ENCODE measurements around the gene B4GALT5.
"Not testable (repeated sequence)": the region's sequence is repeated elsewhere in the genome, so short reads cannot be mapped to it uniquely, and the experiment has no call there.

The B4GALT5 gene

DNA sequence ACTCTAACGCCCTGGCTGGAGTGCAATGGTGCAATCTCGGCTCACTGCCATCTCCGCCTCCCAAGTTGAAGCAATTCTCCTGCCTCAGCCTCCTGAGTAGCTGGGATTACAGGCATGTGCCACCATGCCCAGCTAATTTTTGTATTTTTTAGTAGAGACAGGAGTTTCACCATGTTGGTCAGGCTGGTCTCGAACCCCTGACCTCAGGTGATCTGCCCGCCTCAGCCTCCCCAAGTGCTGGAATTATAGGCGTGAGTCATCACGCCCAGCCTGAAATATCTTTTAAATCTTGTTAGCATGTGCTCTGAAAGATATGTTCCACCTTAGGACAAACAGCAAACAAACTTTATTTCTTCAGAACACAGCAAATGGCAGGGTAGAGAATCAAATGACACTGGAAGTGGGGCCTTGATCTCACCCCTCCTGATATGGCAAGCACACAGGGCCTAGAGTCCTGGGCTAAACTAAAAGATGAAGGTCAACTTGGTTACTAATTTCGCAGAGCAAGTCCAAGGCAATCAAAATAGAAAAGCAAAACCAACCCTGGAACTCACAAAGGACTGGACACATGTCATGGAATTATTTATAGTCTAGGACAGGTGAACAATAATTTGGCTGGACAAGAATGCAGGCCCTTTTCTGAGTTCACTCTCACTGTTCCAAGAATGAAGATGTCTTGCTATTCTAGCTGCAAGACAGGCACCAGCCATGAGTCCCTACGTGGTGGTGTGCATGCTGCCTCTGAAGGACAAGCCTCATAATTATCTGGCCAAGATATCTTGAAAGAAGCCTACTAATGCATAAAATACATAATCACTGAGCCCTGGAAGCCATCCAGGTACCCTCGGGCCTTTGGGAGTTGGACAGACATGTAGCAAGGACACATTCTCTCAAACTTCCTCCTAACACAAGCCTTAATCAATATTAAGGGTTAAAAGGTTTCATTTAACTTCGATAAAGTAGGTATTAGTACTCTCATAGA, 35.6 kb downstream of the B4GALT5 start:
- no peak for DNase-seq

- no peak for DNase-seq
Observed at GRCh38 chr20:49676581-49677291, 36.9 kb downstream of the B4GALT5 start.

DNA sequence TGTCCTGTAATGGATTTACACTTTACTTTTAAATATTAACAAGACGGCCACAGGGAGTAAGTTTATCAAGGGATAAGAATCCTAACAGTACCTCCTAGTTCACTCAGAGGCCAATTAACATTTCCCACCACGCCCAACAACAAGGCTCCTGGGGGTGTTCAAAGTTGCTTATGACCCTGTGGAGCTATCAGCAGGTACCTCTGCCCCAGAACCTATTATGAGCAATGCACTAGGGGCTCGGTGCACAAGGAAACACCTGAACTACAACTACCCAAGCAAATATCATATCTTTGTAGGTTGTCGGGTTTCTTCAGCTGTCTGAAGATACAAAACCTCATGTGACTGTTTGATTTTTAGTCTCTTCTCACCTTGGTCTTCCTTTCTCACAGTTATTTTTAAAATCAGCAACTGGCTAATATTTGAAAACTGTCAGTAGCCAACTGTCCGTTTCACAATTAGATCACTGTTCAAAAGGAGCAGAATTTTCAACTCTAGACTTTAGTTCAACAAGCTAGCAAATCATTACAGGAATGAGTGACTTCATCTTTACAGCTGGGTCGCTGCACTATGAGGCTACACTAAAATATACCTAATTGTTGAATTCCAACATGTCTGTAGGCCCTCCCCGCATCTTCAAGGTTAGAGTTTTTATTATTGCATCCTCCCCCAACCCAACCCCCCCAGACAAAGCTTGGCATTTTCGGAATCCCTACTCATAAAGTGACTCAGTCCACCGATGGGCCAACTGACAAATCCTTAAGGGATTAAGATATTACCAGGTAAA, 38.1 kb downstream of the B4GALT5 start:
- no peak for DNase-seq

GRCh38 chr20:49674383-49675352, 39.0 kb downstream of the B4GALT5 start:
- no peak for DNase-seq

- DNase-seq, result no peak
Observed at GRCh38 chr20:49672096-49672664, 41.5 kb downstream of the B4GALT5 start.

- DNase-seq, result no peak
Observed at GRCh38 chr20:49671433-49671832, 42.2 kb downstream of the B4GALT5 start.

GRCh38 chr20:49669601-49670189, 44.0 kb downstream of the B4GALT5 start:
- DNase-seq, result no peak

GRCh38 chr20:49668878-49669195, 44.8 kb downstream of the B4GALT5 start:
- DNase-seq, result not testable (repeated sequence)

DNA sequence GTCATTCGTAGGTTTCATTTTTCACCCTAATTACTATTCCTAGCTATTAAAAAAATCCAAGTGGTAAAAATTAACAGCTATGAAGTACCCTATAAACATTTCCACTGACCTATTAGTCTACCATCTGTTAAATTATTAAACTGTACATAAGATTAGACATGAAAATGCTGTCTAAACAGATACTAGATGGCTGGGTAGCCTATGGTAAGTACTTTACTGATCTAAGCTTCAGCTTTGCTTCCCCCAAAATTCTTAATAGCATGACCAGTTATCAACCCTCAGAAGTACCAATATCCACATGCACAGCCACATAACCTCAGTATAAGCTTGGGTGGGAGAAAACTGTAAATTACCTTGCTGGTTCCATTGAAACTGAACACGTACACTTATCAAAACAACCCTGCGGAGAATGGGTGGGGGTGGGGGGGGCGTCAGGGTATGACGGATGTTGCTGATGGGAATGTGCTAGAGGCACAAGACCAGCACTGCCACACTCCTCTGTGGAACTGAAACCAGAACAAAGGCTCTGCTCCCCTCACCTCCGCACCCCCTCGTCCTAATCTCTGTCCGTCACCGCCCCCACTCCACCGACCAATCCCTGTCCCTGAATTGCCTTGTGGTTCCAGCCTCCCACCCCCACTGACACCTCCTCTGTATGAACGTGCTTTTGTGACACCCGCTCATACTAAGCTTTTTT, 45.3 kb downstream of the B4GALT5 start:
- DNase-seq, result no peak

DNA sequence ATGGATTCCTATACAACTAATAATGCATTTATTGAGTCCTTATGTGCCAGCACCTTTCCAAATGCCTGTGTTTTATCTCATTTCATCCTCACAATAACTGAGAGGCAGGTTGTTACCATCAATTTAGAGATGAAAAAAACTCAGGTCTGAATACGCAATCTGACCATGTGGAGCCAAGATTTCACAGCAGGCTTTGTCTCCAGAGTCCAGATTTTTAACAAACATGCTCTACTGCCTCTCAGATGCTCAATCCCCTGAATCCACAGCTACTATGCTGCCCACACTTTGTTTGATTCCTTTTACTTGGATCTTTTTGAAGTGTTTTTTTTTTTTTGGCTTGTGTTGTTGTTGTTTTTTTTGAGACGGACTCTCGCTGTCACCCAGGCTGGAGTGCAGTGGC, 46.8 kb downstream of the B4GALT5 start:
- no peak for DNase-seq

- no peak for DNase-seq
Observed at GRCh38 chr20:49665796-49666195, 47.9 kb downstream of the B4GALT5 start.

GRCh38 chr20:49664612-49665313, 48.9 kb downstream of the B4GALT5 start:
- no peak for DNase-seq

GRCh38 chr20:49663112-49663511, 50.6 kb downstream of the B4GALT5 start:
- no peak for DNase-seq

DNA sequence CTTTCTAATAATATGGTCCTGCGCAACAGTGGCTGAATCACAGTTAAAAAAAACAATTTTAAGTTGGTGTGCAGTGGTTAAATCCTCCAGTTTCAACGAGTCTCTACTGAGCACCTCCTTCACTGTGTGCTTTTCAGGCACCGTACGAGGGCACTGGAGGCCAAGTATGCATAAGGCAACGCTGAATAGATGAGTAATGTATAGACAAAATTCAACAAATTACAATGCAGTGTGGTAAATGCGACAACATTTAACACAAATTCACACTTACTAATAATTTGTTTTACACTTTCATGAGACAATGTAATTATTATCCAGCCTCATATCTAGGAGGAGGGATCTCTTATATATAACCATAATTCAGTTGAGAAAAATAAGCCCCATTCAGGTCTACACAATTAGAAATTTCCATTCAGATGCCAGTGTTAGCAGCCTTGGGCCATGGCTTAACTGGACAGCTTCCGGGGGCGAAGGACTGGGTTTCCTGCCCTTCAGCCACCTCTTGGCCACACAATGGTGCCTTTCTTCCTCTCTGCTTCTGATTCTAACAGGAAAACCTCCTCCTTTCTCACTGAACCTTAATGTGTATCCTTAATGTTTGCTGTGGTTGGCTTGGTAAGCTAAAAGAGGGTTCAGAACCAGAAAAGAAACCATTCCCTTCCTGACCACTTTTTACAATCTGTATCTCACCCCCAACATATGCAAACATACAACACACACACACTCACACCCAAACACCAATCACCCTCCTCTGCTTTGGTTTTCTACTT, 51.9 kb downstream of the B4GALT5 start:
- DNase-seq, result no peak

- peak; percentile 29 for DNase-seq
Observed at GRCh38 chr20:49660912-49661311, 52.8 kb downstream of the B4GALT5 start.

DNA sequence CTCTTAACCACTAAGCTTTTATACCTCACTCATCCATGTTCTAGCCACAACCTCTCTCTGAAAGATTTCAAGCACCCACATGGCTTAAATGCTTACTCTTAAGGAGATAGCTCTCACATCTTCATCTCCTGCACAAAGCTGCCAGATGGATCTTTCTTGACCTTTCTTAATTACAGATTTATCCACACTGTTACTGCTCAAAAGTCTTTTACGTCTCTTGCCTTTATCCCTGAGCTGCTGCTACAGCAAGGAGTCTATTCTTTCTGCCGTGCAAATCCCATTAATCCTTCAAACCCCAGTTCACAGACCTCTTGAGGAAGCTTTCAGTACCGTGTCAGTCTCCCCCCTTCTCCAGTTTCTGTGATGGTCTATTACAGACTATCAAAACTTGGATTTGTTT, 54.6 kb downstream of the B4GALT5 start:
- DNase-seq, result no peak

GRCh38 chr20:49658508-49658907, 55.2 kb downstream of the B4GALT5 start:
- no peak for DNase-seq

DNA sequence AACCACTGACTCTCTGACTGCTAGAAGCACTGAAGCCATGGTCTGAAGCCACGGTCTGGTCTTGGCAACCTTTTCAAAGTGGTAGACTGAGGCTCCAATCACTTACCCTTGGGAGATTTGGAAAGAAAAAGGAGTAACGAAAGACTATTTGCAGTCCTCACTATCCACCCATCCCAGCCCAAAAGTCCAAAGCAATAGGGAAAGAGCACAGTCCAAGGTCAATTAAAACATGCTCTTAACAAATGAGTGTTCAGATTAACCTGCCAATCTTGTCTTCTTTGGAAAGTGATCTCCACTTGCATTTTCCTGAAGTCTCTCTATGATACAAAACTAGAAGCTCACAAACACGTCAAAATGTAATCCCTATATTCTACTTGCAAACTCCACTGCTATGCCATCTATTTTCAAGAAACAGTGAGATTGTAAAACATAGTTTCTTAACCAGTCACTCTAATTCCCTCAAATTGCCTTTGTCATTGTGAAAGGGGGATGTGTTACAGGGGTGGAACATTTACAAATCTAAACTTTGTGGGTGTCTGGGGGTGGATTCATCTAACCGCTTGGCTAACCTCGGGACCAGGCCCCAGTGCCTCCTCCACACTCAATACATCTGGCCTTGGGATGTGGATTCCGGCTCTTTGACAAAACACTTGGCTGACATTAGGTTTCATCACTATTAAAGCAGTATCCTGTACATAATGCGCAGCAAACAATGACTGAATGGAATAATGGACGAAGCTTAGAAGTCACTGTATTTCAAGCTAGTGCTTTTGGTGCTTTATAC, 56.4 kb downstream of the B4GALT5 start:
- no peak for DNase-seq
